Measurements from ENCODE around the gene SMYD4.

DNA sequence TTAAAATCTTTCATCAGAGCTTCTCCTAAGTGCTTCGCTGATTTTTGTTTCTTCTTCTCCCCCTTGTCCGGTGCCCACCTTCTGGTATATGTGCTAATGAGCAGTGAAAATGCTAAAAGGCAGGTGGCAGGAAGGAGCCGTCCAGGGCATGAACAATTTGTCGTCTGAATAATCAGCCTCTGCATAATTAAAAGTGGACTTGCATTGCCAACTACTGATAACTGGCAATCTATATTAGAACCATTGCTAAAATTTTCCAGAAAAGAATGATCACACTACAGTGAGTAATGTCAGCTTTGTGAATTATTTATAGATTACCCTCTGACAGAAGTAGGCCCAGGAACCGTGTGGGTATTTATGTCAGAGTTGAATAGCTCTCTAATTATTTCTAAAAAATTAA, 39.8 kb downstream of the SMYD4 start:
- TF ChIP-seq, protein P1, sequence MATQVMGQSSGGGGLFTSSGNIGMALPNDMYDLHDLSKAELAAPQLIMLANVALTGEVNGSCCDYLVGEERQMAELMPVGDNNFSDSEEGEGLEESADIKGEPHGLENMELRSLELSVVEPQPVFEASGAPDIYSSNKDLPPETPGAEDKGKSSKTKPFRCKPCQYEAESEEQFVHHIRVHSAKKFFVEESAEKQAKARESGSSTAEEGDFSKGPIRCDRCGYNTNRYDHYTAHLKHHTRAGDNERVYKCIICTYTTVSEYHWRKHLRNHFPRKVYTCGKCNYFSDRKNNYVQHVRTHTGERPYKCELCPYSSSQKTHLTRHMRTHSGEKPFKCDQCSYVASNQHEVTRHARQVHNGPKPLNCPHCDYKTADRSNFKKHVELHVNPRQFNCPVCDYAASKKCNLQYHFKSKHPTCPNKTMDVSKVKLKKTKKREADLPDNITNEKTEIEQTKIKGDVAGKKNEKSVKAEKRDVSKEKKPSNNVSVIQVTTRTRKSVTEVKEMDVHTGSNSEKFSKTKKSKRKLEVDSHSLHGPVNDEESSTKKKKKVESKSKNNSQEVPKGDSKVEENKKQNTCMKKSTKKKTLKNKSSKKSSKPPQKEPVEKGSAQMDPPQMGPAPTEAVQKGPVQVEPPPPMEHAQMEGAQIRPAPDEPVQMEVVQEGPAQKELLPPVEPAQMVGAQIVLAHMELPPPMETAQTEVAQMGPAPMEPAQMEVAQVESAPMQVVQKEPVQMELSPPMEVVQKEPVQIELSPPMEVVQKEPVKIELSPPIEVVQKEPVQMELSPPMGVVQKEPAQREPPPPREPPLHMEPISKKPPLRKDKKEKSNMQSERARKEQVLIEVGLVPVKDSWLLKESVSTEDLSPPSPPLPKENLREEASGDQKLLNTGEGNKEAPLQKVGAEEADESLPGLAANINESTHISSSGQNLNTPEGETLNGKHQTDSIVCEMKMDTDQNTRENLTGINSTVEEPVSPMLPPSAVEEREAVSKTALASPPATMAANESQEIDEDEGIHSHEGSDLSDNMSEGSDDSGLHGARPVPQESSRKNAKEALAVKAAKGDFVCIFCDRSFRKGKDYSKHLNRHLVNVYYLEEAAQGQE (IDR thresholded peaks at IDR 0.05; ENCODE audit: unreplicated experiment) = no peak
- TF ChIP-seq, protein P2, sequence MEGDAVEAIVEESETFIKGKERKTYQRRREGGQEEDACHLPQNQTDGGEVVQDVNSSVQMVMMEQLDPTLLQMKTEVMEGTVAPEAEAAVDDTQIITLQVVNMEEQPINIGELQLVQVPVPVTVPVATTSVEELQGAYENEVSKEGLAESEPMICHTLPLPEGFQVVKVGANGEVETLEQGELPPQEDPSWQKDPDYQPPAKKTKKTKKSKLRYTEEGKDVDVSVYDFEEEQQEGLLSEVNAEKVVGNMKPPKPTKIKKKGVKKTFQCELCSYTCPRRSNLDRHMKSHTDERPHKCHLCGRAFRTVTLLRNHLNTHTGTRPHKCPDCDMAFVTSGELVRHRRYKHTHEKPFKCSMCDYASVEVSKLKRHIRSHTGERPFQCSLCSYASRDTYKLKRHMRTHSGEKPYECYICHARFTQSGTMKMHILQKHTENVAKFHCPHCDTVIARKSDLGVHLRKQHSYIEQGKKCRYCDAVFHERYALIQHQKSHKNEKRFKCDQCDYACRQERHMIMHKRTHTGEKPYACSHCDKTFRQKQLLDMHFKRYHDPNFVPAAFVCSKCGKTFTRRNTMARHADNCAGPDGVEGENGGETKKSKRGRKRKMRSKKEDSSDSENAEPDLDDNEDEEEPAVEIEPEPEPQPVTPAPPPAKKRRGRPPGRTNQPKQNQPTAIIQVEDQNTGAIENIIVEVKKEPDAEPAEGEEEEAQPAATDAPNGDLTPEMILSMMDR (conservative IDR thresholded peaks at IDR 0.05; ENCODE audit: low read depth in 2 of 2) = no peak
- TF ChIP-seq, protein P3, sequence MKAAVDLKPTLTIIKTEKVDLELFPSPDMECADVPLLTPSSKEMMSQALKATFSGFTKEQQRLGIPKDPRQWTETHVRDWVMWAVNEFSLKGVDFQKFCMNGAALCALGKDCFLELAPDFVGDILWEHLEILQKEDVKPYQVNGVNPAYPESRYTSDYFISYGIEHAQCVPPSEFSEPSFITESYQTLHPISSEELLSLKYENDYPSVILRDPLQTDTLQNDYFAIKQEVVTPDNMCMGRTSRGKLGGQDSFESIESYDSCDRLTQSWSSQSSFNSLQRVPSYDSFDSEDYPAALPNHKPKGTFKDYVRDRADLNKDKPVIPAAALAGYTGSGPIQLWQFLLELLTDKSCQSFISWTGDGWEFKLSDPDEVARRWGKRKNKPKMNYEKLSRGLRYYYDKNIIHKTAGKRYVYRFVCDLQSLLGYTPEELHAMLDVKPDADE (IDR thresholded peaks at IDR 0.05) = no peak
- TF ChIP-seq EZH2 (IDR thresholded peaks at IDR 0.05; ENCODE audit: low read depth, unreplicated experiment) = no peak
- no peak for TF ChIP-seq POLR2AphosphoS5 (IDR thresholded peaks at IDR 0.05; ENCODE audit: low read depth)
- no peak for TF ChIP-seq STAT1 (IDR thresholded peaks at IDR 0.05; ENCODE audit: unreplicated experiment)
- no peak for TF ChIP-seq CREB1 (CRISPR knock-in tag; IDR thresholded peaks at IDR 0.05; ENCODE audit: low read depth)
- TF ChIP-seq EZH2phosphoT487 (IDR thresholded peaks at IDR 0.05; ENCODE audit: unreplicated experiment) = no peak
- TF ChIP-seq NANOG (IDR thresholded peaks at IDR 0.05; ENCODE audit: borderline replicate concordance) = no peak
- no peak for TF ChIP-seq ZNF114 (CRISPR knock-in tag; IDR thresholded peaks at IDR 0.05)
- TF ChIP-seq ZNF331 (CRISPR knock-in tag; IDR thresholded peaks at IDR 0.05; ENCODE audit: low read depth) = no peak
- no peak for TF ChIP-seq JUNB (IDR thresholded peaks at IDR 0.05; ENCODE audit: unreplicated experiment)
